GM12864 (cell line): ENCODE data around the gene RBSN.

ENCODE experiments used
- DNase-seq: peaks from one replicate; pipeline ENCODE4 v3.0.0-alpha.2; 2011; ENCODE audit warnings: low read depth
- H3K4me3 ChIP-seq: 2 replicates; pipeline ENCODE4 v1.5.1; 2011; ENCODE audit warnings: mild to moderate bottlenecking, low read depth, low read length, control low read depth
- CTCF ChIP-seq: IDR thresholded peaks from 2 replicates; pipeline ENCODE4 v1.5.1; 2011; ENCODE audit warnings: low read depth, mild to moderate bottlenecking, moderate library complexity, low read length, control low read depth, inconsistent platforms; ENCODE audit errors: missing control alignments

RBSN gene

GRCh38 chr3:15050405-15051092, 48.4 kb downstream of the RBSN start:
- peak; percentile 85 for DNase-seq
- TF ChIP-seq CTCF: no peak
- no peak overlapping the region for H3K4me3 ChIP-seq

GRCh38 chr3:15049584-15049983, 49.4 kb downstream of the RBSN start:
- TF ChIP-seq CTCF: no peak
- H3K4me3 ChIP-seq: no peak overlapping the region
- DNase-seq: no peak

- TF ChIP-seq CTCF: no peak
- H3K4me3 ChIP-seq: no peak overlapping the region
- no peak for DNase-seq
Measured at GRCh38 chr3:15045667-15046066, 53.3 kb downstream of the RBSN start.

GRCh38 chr3:15044326-15044725, 54.6 kb downstream of the RBSN start:
- no peak for TF ChIP-seq CTCF
- DNase-seq: no peak
- no peak overlapping the region for H3K4me3 ChIP-seq

GRCh38 chr3:15043408-15044171, 55.4 kb downstream of the RBSN start:
- no peak for DNase-seq
- TF ChIP-seq CTCF: no peak
- no peak overlapping the region for H3K4me3 ChIP-seq

GRCh38 chr3:15042936-15043335, 56.0 kb downstream of the RBSN start:
- H3K4me3 ChIP-seq: no peak overlapping the region
- TF ChIP-seq CTCF: no peak
- DNase-seq: no peak

- no peak overlapping the region for H3K4me3 ChIP-seq
- DNase-seq: no peak
Measured at GRCh38 chr3:15041950-15042349, 57.0 kb downstream of the RBSN start.

More at GRCh38 chr3:15041950-15042349, 57.0 kb downstream of the RBSN start:
- TF ChIP-seq CTCF: no peak
